Smooth muscle cell (in vitro differentiated cells): ENCODE data around the gene FASTK. TPM values are rescaled to one million over a fixed set of nuclear protein-coding genes. Genes with fewer than 3 reads are reported as not detected.
A peak's percentile ranks its signal among the peaks of the same experiment; 100 is the strongest.

Source experiments
- DNase-seq: peaks from one replicate; lab custom pipeline; 2025; ENCODE audit not compliant: unreplicated experiment; lab: John Stamatoyannopoulos, UW
- H2AFZ ChIP-seq: fragments of 200-600 bp; sonication (generic); 2 replicates; pipeline ENCODE4 v1.6.0; 2016; ENCODE audit warnings: antibody characterized with exemption, low read depth, mild to moderate bottlenecking
- H3F3A ChIP-seq: fragments of 200-600 bp; sonication (generic); 2 replicates; pipeline ENCODE4 v1.6.0; 2017; ENCODE audit warnings: antibody characterized with exemption, low read depth
- H3K27ac ChIP-seq: fragments of 200-600 bp; sonication (generic); 2 replicates; pipeline ENCODE4 v1.5.1; 2016; ENCODE audit warnings: low read depth, mild to moderate bottlenecking
- H3K27me3 ChIP-seq: fragments of 200-600 bp; sonication (generic); 2 replicates; pipeline ENCODE4 v1.6.1; 2016; ENCODE audit warnings: low read depth, mild to moderate bottlenecking
- H3K36me3 ChIP-seq: fragments of 200-600 bp; sonication (generic); 2 replicates; pipeline ENCODE4 v1.5.1; 2016; ENCODE audit warnings: low read depth
- H3K4me1 ChIP-seq: fragments of 200-600 bp; sonication (generic); 2 replicates; pipeline ENCODE4 v1.5.1; 2016; ENCODE audit warnings: low read depth
- H3K4me2 ChIP-seq: fragments of 200-600 bp; sonication (generic); 2 replicates; pipeline ENCODE4 v1.6.0; 2016; ENCODE audit warnings: mild to moderate bottlenecking
- H3K4me3 ChIP-seq: fragments of 200-600 bp; sonication (generic); 2 replicates; pipeline ENCODE4 v1.5.1; 2016; ENCODE audit warnings: mild to moderate bottlenecking
- H3K79me2 ChIP-seq: fragments of 200-600 bp; sonication (generic); 2 replicates; pipeline ENCODE4 v1.6.0; 2016; ENCODE audit warnings: low read depth, mild to moderate bottlenecking
- H3K9ac ChIP-seq: fragments of 200-600 bp; sonication (generic); 2 replicates; pipeline ENCODE4 v1.6.0; 2016; ENCODE audit warnings: low read depth
- H3K9me3 ChIP-seq: fragments of 200-600 bp; sonication (generic); replicated peaks from 2 replicates; pipeline ENCODE4 v1.5.1; 2016; ENCODE audit warnings: low read depth
- H4K20me1 ChIP-seq: fragments of 200-600 bp; sonication (generic); 2 replicates; pipeline ENCODE4 v1.6.0; 2016; ENCODE audit warnings: low read depth
- CTCF ChIP-seq: fragments of 200-600 bp; sonication (generic); IDR thresholded peaks from 2 replicates; pipeline ENCODE4 v1.5.1; 2017; ENCODE audit warnings: borderline replicate concordance, mild to moderate bottlenecking, antibody characterized with exemption; ENCODE audit not compliant: insufficient read depth, poor library complexity, severe bottlenecking
- WGBS: methylation state at CpG from one replicate; pipeline ENCODE4 v1.1.7; 2016; ENCODE audit warnings: low lambda C conversion rate; 5-methylcytosine and 5-hydroxymethylcytosine counted together
- polyA plus RNA-seq: library from polyadenylated mRNA; unstranded; fragments of >200 nt; fragmentation: Nextera tagmentation; extraction: Ambion mirVana; gene quantifications from 2 replicates; pipeline ENCODE4 v1.2.1, GENCODE V29; 2016
- total RNA-seq: library from RNA; depleted of rRNA; stranded (reverse); fragments of >200 nt; gene quantifications from 2 replicates; pipeline ENCODE4 v1.2.3, GENCODE V29; 2014

Gene FASTK
- total and polyA plus RNA-seq, 2 experiments from 2014 or later: 100 to 177 TPM

- peak overlapping the region; percentile 95 for H3K27ac ChIP-seq
- H3K4me2 ChIP-seq: peak overlapping the region; percentile 94
- H2AFZ ChIP-seq: no peak overlapping the region
Measured at GRCh38 chr7:151062111-151062398, 18.6 kb downstream of the FASTK start.

GRCh38 chr7:151061213-151062110 is 19.1 kb downstream of the FASTK start:
- Histone ChIP-seq H3K27me3 (no peaks in the 10 kb centered on the region), H2AFZ (no peak overlapping the region), H3F3A (peaks cover 10% of the 10 kb centered on the region), H3K9ac (no peak overlapping the region), H3K79me2 (peaks cover 21% of the 10 kb centered on the region), H3K4me3 (peak overlapping the region; percentile 74), H3K4me1 (peaks cover 36% of the 10 kb centered on the region), H3K27ac (peak overlapping the region; percentile 95), H4K20me1 (peaks cover 62% of the 10 kb centered on the region), H3K9me3 (no peaks in the 10 kb centered on the region), H3K4me2 (peak overlapping the region; percentile 94), H3K36me3 (no peaks in the 10 kb centered on the region)
- no peak for TF ChIP-seq CTCF
- DNase-seq: no peak
- WGBS: 41% methylated on average over 31 of the region's 33 CpGs

More at GRCh38 chr7:151062111-151062398, 18.6 kb downstream of the FASTK start:
- peaks cover 21% of the 10 kb centered on the region for H3K79me2 ChIP-seq
- H3F3A ChIP-seq: peaks cover 10% of the 10 kb centered on the region
- 22% methylated on average over 10 of the region's 11 CpGs for WGBS
- H4K20me1 ChIP-seq: peaks cover 68% of the 10 kb centered on the region
- no peaks in the 10 kb centered on the region for H3K27me3 ChIP-seq
- H3K4me1 ChIP-seq: peaks cover 32% of the 10 kb centered on the region
- no peak for DNase-seq
- H3K9ac ChIP-seq: no peak overlapping the region
- H3K4me3 ChIP-seq: no peak overlapping the region
- no peaks in the 10 kb centered on the region for H3K9me3 ChIP-seq
- TF ChIP-seq CTCF: no peak
- no peaks in the 10 kb centered on the region for H3K36me3 ChIP-seq

- DNase-seq: no peak
Measured at GRCh38 chr7:151060416-151061212, 20.0 kb downstream of the FASTK start.

More at GRCh38 chr7:151060416-151061212, 20.0 kb downstream of the FASTK start:
- H3K9me3 ChIP-seq: no peaks in the 10 kb centered on the region
- peaks cover 54% of the 10 kb centered on the region for H4K20me1 ChIP-seq
- H3K36me3 ChIP-seq: no peaks in the 10 kb centered on the region
- H3K4me2 ChIP-seq: peak overlapping the region; percentile 94
- H3K9ac ChIP-seq: peak overlapping the region; percentile 72
- peak overlapping the region; percentile 74 for H3K4me3 ChIP-seq
- peaks cover 10% of the 10 kb centered on the region for H3F3A ChIP-seq
- peaks cover 21% of the 10 kb centered on the region for H3K79me2 ChIP-seq
- H3K4me1 ChIP-seq: peaks cover 36% of the 10 kb centered on the region
- H2AFZ ChIP-seq: no peak overlapping the region
- TF ChIP-seq CTCF: no peak
- 11% methylated on average over 18 of the region's 21 CpGs for WGBS
- no peaks in the 10 kb centered on the region for H3K27me3 ChIP-seq
- H3K27ac ChIP-seq: peak overlapping the region; percentile 95
